CD4-positive, alpha-beta T cell (primary cell): ENCODE data around the gene GPX3. TPM values are rescaled to one million over a fixed set of nuclear protein-coding genes. Genes with fewer than 3 reads are reported as not detected.

Source experiments
- ATAC-seq: fragments of 200-7000 bp; cut with Tn5 transposase; one replicate; pipeline ENCODE4 v1.10.0; 2022; ENCODE audit warnings: mild to moderate bottlenecking; ENCODE audit not compliant: poor library complexity
- CTCF ChIA-PET: fragments of 350-600 bp; sonication (Branson Sonifier 250); formaldehyde crosslinking; loops from one replicate; lab custom pipeline; 2021; ENCODE audit warnings: antibody characterized with exemption, inconsistent platforms; lab: Charles Lee
- POLR2A ChIA-PET: fragments of 350-600 bp; sonication (Branson Sonifier 250); formaldehyde crosslinking; loops from one replicate; lab custom pipeline; 2021; ENCODE audit warnings: antibody characterized with exemption, inconsistent platforms; lab: Charles Lee
- DNase-seq, 14 experiments: peaks; one replicate each; pipeline ENCODE4 v3.0.0-alpha.2; 2013 to 2020; ENCODE audit warnings: mixed read lengths in 2 of 14
- H3K27ac ChIP-seq, 2 donors: one replicate each; pipeline versions ENCODE4 v1.5.1 to v1.7.0; 2013; ENCODE audit warnings: low read length in 2 of 2, low read depth in 1 of 2, mild to moderate bottlenecking in 1 of 2
- H3K27me3 ChIP-seq, 2 experiments: 1 replicate in 1 of 2; 2 replicates in 1 of 2; pipeline versions ENCODE4 v1.6.1 to v1.7.0; 2013; ENCODE audit warnings: low read length in 2 of 2, control low read depth in 1 of 2, mild to moderate bottlenecking in 1 of 2, moderate library complexity in 1 of 2; ENCODE audit not compliant: insufficient read depth in 2 of 2, control insufficient read depth in 1 of 2
- H3K36me3 ChIP-seq: one replicate; pipeline ENCODE4 v1.6.1; 2013; ENCODE audit warnings: low read length, control low read depth; ENCODE audit not compliant: insufficient read depth
- H3K4me1 ChIP-seq: one replicate; pipeline ENCODE4 v1.6.1; 2013; ENCODE audit warnings: low read length, control low read depth; ENCODE audit not compliant: insufficient read depth
- H3K4me3 ChIP-seq: one replicate; pipeline ENCODE4 v1.5.1; 2013; ENCODE audit warnings: mild to moderate bottlenecking, low read length, moderate library complexity
- H3K9me3 ChIP-seq, 2 experiments: 1 replicate in 1 of 2; 2 replicates in 1 of 2; pipeline versions ENCODE4 v1.6.1 to v1.7.0; 2013; ENCODE audit warnings: low read length in 2 of 2, mild to moderate bottlenecking in 2 of 2, control low read depth in 1 of 2, moderate library complexity in 1 of 2; ENCODE audit not compliant: control insufficient read depth in 1 of 2, insufficient read depth in 1 of 2
- H3K27ac Mint-ChIP-seq: one replicate; pipeline ENCODE4 v1.8.0; 2020; ENCODE audit warnings: mixed read lengths
- H3K27me3 Mint-ChIP-seq: one replicate; pipeline ENCODE4 v1.8.0; 2021; ENCODE audit warnings: mixed read lengths
- H3K36me3 Mint-ChIP-seq: one replicate; pipeline ENCODE4 v1.8.0; 2021; ENCODE audit warnings: low read depth, mixed read lengths
- H3K4me1 Mint-ChIP-seq: one replicate; pipeline ENCODE4 v1.8.0; 2021; ENCODE audit warnings: low read depth, mixed read lengths
- H3K4me3 Mint-ChIP-seq: one replicate; pipeline ENCODE4 v1.8.0; 2020; ENCODE audit warnings: mild to moderate bottlenecking, mixed read lengths
- H3K9me3 Mint-ChIP-seq: one replicate; pipeline ENCODE4 v1.8.0; 2020; ENCODE audit warnings: mixed read lengths
- intact Hi-C, 2 experiments: fragments of 100-400 bp; cut with DNase I in 1 of 2; cut with micrococcal nuclease in 1 of 2; formaldehyde crosslinking; loops; one replicate each; pipeline versions ENCODE4 v1.15.1 to v1.9.0; 2023 to 2025; cut with DNase I, micrococcal nuclease
- total RNA-seq, 174 experiments: library from RNA in 2 of 174; stranded (reverse) in 2 of 174; gene quantifications; one replicate each; pipeline ENCODE4 v1.2.3 and lab custom pipeline; 2021 to 2026
- TF ChIP-seq, protein P1 (sequence below): fragments of 200-600 bp; IDR thresholded peaks from one replicate; pipeline ENCODE4 v1.8.0; 2022; ENCODE audit warnings: antibody characterized with exemption, mild to moderate bottlenecking

The GPX3 gene
- total RNA-seq, 2 experiments from 2014 or later, result 0.58 TPM; not detected in 1

DNA sequence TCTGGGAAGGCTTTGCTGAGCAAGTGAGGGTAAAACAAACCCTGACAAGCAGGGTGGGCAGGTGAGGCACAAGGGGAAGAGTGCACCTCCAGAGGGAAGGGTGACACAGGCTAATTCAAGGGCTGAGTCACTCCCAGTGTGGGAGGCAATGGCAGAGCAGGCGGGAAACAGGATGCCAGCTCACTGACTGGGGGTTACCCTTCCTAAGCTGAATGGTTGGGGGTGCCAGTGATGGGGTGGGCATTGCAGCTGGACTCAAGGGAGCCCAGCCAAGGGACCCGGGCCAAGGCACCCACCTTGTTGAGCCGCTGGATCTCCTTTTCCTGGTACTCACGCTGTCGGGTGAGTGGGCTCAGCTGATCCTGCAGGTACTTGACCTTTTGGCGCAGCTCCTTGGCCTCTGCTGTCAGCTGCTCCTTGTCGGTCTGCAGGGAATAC lies 18.4 kb downstream of the GPX3 start:
- Mint-ChIP-seq H3K36me3 (peaks cover 99% of the 10 kb centered on the region), H3K4me1 (no peaks in the 10 kb centered on the region), H3K27ac (no peak overlapping the region), H3K27me3 (no peaks in the 10 kb centered on the region), H3K4me3 (no peak overlapping the region), H3K9me3 (no peaks in the 10 kb centered on the region)
- Histone ChIP-seq H3K4me3 (no peak overlapping the region), H3K4me1 (no peaks in the 10 kb centered on the region), H3K9me3 (no peaks in the 10 kb centered on the region), H3K27ac (no peak overlapping the region), H3K27me3 (no peaks in the 10 kb centered on the region), H3K36me3 (peaks cover 97% of the 10 kb centered on the region)
- DNase-seq (no peak), ATAC-seq (no peak)
- ChIA-PET CTCF (interaction anchor here (1.3 to 2.8 kb wide), 2 partner anchors 9 to 10 kb away, joined by 3 to 9 read pairs; no protein-coding TSS in a partner anchor), POLR2A (no interaction called here)
- intact Hi-C loops, result no loop called here
- TF ChIP-seq, protein P1, sequence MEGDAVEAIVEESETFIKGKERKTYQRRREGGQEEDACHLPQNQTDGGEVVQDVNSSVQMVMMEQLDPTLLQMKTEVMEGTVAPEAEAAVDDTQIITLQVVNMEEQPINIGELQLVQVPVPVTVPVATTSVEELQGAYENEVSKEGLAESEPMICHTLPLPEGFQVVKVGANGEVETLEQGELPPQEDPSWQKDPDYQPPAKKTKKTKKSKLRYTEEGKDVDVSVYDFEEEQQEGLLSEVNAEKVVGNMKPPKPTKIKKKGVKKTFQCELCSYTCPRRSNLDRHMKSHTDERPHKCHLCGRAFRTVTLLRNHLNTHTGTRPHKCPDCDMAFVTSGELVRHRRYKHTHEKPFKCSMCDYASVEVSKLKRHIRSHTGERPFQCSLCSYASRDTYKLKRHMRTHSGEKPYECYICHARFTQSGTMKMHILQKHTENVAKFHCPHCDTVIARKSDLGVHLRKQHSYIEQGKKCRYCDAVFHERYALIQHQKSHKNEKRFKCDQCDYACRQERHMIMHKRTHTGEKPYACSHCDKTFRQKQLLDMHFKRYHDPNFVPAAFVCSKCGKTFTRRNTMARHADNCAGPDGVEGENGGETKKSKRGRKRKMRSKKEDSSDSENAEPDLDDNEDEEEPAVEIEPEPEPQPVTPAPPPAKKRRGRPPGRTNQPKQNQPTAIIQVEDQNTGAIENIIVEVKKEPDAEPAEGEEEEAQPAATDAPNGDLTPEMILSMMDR, result no peak

DNA sequence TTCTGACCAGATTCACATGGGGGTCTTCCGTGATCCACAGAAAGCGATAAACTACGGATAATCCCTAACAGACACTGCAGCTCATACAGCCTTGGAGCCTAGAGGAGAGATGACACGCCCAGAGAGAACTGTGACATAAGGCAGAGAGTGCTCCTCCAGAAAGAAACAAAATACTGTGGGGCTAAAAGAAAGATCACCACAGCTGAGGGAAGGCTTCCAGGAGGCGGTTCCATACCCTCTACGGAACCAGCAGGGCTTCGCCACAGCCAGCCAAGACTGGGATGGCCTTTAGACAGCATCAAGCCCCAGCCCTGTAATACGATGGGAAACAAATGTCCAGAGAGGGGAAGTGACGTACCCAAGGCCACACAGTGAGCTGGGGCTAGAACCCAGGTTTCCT lies 19.3 kb downstream of the GPX3 start:
- H3K4me1 Mint-ChIP-seq, result no peaks in the 10 kb centered on the region
- H3K27ac ChIP-seq, result no peak overlapping the region
- H3K4me1 ChIP-seq, result no peaks in the 10 kb centered on the region
- no peak overlapping the region for H3K4me3 ChIP-seq
- H3K9me3 Mint-ChIP-seq, result no peaks in the 10 kb centered on the region
- H3K27me3 ChIP-seq, result no peaks in the 10 kb centered on the region
- peaks cover 99% of the 10 kb centered on the region for H3K36me3 Mint-ChIP-seq
- ChIA-PET POLR2A (no interaction called here), CTCF (interaction anchor here (1.3 to 2.8 kb wide), 2 partner anchors 9 to 10 kb away, joined by 3 to 9 read pairs; no protein-coding TSS in a partner anchor)
- intact Hi-C loops, result no loop called here
- no peaks in the 10 kb centered on the region for H3K27me3 Mint-ChIP-seq
- H3K36me3 ChIP-seq, result peaks cover 97% of the 10 kb centered on the region
- DNase-seq (no peak), ATAC-seq (no peak)
- no peaks in the 10 kb centered on the region for H3K9me3 ChIP-seq
- H3K27ac Mint-ChIP-seq, result no peak overlapping the region
- no peak overlapping the region for H3K4me3 Mint-ChIP-seq
- TF ChIP-seq, protein P1, result no peak

- no peaks in the 10 kb centered on the region for H3K9me3 ChIP-seq
- ATAC-seq, result no peak
- POLR2A ChIA-PET, result interaction anchor here (1.6 kb wide), 1 partner anchor 339 kb away, joined by 4 read pairs; the partner anchor contains the start of gene RBM22
- CTCF ChIA-PET, result interaction anchor here (1.3 kb wide), 1 partner anchor 10 kb away, joined by 3 read pairs; no protein-coding TSS in a partner anchor
- Mint-ChIP-seq H3K36me3 (peaks cover 98% of the 10 kb centered on the region), H3K4me1 (no peaks in the 10 kb centered on the region), H3K9me3 (no peaks in the 10 kb centered on the region), H3K27ac (no peak overlapping the region), H3K4me3 (no peak overlapping the region), H3K27me3 (no peaks in the 10 kb centered on the region)
- H3K4me1 ChIP-seq, result no peaks in the 10 kb centered on the region
- DNase-seq, result no peak
- intact Hi-C loops, result no loop called here
- H3K27ac ChIP-seq, result no peak overlapping the region
- H3K27me3 ChIP-seq, result no peaks in the 10 kb centered on the region
- TF ChIP-seq, protein P1, result no peak
- H3K4me3 ChIP-seq, result no peak overlapping the region
- H3K36me3 ChIP-seq, result peaks cover 97% of the 10 kb centered on the region
Measured at GRCh38 chr5:151040211-151040747, 19.9 kb downstream of the GPX3 start.
